Activated T-cell treated with anti-CD3 and anti-CD28 coated beads, Interleukin-2, amount 50 U/mL, for 72 hours (primary cell): ENCODE results near the gene PSG6. TPM values are rescaled to one million over a fixed set of nuclear protein-coding genes. Genes with fewer than 3 reads are reported as not detected.
"Not testable (repeated sequence)": the region's sequence is repeated elsewhere in the genome, so short reads cannot be mapped to it uniquely, and the experiment has no call there.

ENCODE experiments used
- ATAC-seq, 2 donors: fragments of 150-1000 bp; cut with Tn5 transposase; replicated peaks in 1 of 2; 2 replicates each; pipeline ENCODE4 v1.10.0; 2021; ENCODE audit warnings: moderate library complexity in 2 of 2, mild to moderate bottlenecking in 1 of 2
- DNase-seq, 2 donors: peaks; one replicate each; pipeline ENCODE4 v3.0.0; 2021 to 2022; ENCODE audit warnings: mixed read lengths in 1 of 2
- H3K27ac Mint-ChIP-seq: one replicate; pipeline ENCODE4 v1.8.0; 2022; ENCODE audit warnings: mild to moderate bottlenecking, moderate library complexity, mixed read lengths
- H3K27me3 Mint-ChIP-seq: one replicate; pipeline ENCODE4 v1.8.0; 2022; ENCODE audit warnings: low read depth, mixed read lengths
- H3K36me3 Mint-ChIP-seq, 2 donors: one replicate each; pipeline ENCODE4 v1.8.0; 2022; ENCODE audit warnings: mixed read lengths in 2 of 2, mild to moderate bottlenecking in 1 of 2; ENCODE audit not compliant: insufficient read depth in 2 of 2
- H3K4me1 Mint-ChIP-seq: one replicate; pipeline ENCODE4 v1.8.0; 2022; ENCODE audit warnings: low read depth, mixed read lengths
- H3K4me3 Mint-ChIP-seq, 2 donors: one replicate each; pipeline ENCODE4 v1.8.0; 2022; ENCODE audit warnings: mild to moderate bottlenecking in 2 of 2, mixed read lengths in 2 of 2, moderate library complexity in 2 of 2
- H3K9me3 Mint-ChIP-seq, 2 donors: one replicate each; pipeline ENCODE4 v1.8.0; 2022; ENCODE audit warnings: mixed read lengths in 2 of 2
- total RNA-seq, 2 donors: library from RNA; stranded (reverse); gene quantifications; one replicate each; pipeline ENCODE4 v1.2.3, GENCODE V29; 2022

PSG6 gene
- total RNA-seq = not detected

DNA sequence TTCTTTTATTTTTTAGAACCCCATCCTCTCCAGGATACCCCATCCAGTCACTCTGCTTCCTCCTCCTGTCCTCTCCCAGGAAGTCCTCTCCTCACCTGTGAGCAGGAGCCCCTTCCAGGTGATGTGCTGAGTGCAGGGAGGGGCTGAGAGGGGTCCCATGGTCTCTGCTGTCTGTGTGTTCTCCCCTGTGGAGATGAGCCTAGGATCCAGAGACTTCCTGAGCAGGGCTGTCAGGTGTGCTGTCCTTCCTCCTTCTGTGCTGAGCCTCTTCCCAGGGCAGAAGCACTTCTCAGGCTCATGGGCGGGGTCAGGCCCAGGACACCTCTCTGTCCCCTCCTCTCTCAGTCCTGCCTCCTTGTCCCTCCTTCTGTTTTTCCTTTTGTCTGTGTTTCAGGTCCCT lies at the start of gene PSG6:
Gene PSG6, minus strand, starts transcription at position 261 of the 400 bp plus-strand sequence. Its CDS starts 102 bp downstream, at position 159.
- H3K4me3 Mint-ChIP-seq, H3K9me3 Mint-ChIP-seq, ATAC-seq, H3K4me1 Mint-ChIP-seq, H3K27ac Mint-ChIP-seq, H3K27me3 Mint-ChIP-seq, H3K36me3 Mint-ChIP-seq, DNase-seq: not testable (repeated sequence)

DNA sequence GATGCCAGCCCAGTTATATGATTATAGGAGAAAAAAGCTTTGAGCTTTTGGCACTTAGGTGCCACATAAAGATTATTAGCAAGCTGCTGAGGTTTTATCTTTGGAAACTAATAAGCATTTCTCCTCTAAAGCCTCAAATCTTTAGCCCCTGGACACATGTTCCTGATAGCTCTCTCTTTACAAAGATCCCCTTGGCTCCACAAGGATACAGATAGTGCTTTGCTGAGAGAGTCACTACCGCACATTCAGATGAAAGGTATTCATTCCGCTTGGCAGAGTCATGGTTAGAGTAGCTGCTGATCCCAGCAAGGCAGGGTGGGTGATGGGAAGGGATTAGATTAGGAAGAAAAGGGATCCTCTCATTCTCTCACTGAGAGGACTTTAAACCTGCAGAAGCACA lies 47.5 kb upstream of the PSG6 start:
- Mint-ChIP-seq H3K4me1 (no peaks in the 10 kb centered on the region), H3K27me3 (no peaks in the 10 kb centered on the region), H3K9me3 (no peaks in the 10 kb centered on the region), H3K4me3 (no peak overlapping the region), H3K36me3 (no peaks in the 10 kb centered on the region), H3K27ac (no peak overlapping the region)
- ATAC-seq (no peak), DNase-seq (no peak)

DNA sequence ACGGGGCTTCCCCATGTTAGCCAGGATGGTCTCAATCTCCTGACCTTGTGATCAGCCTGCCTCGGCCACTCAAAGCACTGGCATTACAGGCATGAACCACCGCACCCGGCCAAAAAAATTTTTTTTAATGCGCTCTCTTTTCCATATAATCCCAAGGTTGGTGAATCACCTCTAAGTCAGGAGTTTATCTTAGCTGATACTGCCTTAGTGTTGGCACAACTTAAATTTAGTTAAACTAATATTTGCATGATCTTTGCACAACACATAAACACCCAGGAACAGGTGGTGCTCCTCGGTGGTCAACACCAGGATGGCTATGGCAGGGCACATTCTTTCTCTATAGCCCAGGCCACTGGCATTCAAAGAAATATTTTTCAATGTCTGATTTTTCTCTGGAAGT lies 43.4 kb upstream of the PSG6 start:
- no peaks in the 10 kb centered on the region for H3K27me3 Mint-ChIP-seq
- DNase-seq (no peak), ATAC-seq (no peak)
- H3K9me3 Mint-ChIP-seq = no peaks in the 10 kb centered on the region
- no peaks in the 10 kb centered on the region for H3K36me3 Mint-ChIP-seq
- H3K4me1 Mint-ChIP-seq = no peaks in the 10 kb centered on the region
- H3K27ac Mint-ChIP-seq = no peak overlapping the region
- H3K4me3 Mint-ChIP-seq = no peak overlapping the region

DNA sequence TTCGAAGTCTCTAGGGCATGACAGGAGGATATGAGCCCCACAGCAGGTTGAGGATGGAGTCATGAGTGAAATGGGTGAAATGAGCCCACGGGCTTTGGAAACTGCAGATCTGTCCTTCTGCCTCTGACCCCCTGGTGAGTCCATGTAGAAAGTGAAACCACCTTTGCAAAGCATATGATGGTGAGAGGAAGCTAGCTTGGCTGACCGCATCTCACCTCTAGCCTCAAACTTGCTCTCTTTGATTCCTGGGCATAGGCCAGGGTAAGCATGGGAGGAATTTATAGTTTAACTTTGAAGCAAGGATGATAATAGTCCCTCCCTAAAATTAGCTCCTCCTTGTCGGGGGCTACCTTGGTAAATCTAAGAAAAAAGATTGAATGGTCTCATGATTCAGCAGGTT lies 34.4 kb upstream of the PSG6 start:
- not testable (repeated sequence) for DNase-seq, H3K27ac Mint-ChIP-seq, H3K4me1 Mint-ChIP-seq, H3K27me3 Mint-ChIP-seq, H3K9me3 Mint-ChIP-seq, H3K36me3 Mint-ChIP-seq, ATAC-seq, H3K4me3 Mint-ChIP-seq

DNA sequence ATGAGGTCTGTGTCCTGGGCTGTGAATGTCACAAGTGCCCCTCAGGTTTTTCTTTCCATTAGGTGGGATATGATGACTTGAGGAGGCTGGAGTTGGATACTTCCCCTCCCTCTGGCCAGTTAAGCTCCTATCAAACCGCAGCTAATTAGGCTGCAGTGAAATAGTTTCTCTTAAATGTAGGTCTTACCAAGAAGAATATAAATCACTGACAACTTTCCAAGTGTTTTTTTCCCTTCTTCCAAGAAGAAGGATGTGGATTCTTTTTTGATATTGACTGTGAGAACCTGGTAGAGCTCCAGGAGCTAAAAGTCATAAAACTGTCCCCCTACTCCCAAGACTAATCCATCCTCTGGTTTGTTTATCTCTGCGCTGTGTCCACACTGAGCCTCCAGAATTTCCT lies 33.8 kb upstream of the PSG6 start:
- H3K4me1 Mint-ChIP-seq, H3K27me3 Mint-ChIP-seq, H3K36me3 Mint-ChIP-seq, H3K27ac Mint-ChIP-seq, H3K4me3 Mint-ChIP-seq, H3K9me3 Mint-ChIP-seq, DNase-seq, ATAC-seq: not testable (repeated sequence)

DNA sequence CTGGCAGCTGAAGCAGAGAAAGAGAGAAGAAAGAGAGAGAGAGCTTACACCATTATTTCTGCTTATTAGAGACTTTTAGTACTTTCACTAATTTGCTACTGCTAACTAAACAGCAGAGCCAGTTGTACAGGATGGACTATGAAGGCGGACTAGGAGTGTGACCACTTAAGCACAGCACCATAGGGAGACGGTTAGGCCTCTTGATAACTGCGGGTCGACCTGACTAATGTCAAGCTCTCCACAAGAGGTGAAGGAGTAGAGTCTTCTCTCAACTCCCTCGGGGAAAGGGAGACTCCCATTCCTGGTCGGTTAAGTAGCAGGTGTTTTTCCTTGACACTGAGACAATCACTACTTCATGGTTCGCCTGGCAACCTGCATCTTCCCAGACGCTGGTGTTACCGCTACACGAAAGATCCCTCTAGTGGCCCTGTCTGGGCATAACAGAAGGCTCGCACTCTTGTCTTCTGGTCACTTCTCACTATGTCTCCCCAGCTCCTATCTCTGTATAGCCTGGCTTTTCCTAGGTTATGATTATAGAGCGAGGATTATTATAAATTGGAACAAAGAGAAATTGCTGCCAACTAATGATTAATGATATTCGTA lies 24.6 kb upstream of the PSG6 start:
- Mint-ChIP-seq H3K4me3 (no peak overlapping the region), H3K9me3 (no peaks in the 10 kb centered on the region), H3K4me1 (no peaks in the 10 kb centered on the region), H3K27ac (no peak overlapping the region), H3K27me3 (peaks cover 6% of the 10 kb centered on the region), H3K36me3 (no peaks in the 10 kb centered on the region)
- peak in 1 of 2 donors; percentile 4 for DNase-seq
- ATAC-seq = no peak

DNA sequence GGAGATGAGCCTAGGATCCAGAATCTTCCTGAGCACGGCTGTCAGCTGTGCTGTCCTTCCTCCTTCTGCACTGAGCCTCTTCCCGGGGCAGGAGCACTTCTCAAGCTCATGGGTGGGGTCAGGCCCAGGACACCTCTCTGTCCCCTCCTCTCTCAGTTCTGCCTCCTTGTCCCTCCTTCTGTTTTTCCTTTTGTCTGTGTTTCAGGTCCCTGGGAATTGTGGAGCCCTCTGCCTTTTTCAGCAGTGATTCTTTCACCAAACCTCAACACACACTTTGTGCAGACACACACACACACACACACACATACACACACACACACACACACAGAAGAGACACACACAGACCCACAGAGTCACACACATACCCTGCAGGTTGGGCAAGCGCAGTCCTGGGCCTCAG lies 19.4 kb upstream of the PSG6 start, which contains the start of gene PSG7:
Gene PSG7, minus strand, starts transcription at position 101 of the 400 bp plus-strand sequence. CDS start 131 bp downstream, outside the sequence.
- DNase-seq, H3K27me3 Mint-ChIP-seq, H3K36me3 Mint-ChIP-seq, H3K9me3 Mint-ChIP-seq, H3K4me3 Mint-ChIP-seq, H3K4me1 Mint-ChIP-seq, ATAC-seq, H3K27ac Mint-ChIP-seq: not testable (repeated sequence)

DNA sequence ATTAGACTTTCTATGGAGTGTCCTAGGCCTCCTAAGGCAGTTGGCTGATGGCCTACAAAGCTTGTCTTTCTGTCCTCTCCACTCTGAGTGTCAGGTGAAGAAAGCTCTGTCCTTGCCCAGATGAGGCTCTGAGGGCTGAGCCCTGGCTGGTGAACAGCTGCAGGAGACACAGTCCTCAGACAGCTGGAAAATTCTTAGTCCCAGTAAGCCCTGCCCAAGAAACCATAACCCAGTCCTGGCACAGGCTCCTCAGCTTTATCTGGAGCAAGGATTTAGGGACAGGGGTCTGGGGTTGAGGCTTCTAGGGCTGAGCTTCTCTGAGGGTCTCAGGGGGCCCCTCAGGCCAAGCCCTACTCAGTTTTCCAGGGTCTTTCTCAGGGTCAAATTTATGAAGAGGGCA lies 17.0 kb upstream of the PSG6 start:
- H3K27me3 Mint-ChIP-seq, ATAC-seq, DNase-seq, H3K27ac Mint-ChIP-seq, H3K9me3 Mint-ChIP-seq, H3K36me3 Mint-ChIP-seq, H3K4me1 Mint-ChIP-seq, H3K4me3 Mint-ChIP-seq: not testable (repeated sequence)

DNA sequence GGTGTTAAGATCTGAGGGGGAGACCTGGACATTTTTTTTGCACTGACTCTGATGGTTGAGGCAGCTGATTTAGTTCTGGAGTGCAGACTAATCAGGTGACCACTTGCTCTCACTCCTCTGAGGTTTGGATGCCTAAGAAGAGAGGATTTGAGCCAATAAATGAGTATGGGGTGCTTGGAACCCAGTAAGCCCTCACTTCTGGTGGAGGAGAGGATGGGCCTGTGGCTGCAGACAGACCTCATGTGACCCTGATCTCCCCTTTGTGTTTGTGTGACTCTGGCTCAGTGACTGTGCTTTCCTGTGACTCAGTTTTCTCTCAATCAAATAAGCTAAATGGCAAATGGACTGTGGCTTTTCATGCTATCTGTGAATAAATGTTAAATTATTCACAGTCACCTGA lies 16.5 kb upstream of the PSG6 start:
- H3K36me3 Mint-ChIP-seq, DNase-seq, H3K9me3 Mint-ChIP-seq, H3K4me1 Mint-ChIP-seq, H3K27me3 Mint-ChIP-seq, H3K4me3 Mint-ChIP-seq, ATAC-seq, H3K27ac Mint-ChIP-seq: not testable (repeated sequence)

DNA sequence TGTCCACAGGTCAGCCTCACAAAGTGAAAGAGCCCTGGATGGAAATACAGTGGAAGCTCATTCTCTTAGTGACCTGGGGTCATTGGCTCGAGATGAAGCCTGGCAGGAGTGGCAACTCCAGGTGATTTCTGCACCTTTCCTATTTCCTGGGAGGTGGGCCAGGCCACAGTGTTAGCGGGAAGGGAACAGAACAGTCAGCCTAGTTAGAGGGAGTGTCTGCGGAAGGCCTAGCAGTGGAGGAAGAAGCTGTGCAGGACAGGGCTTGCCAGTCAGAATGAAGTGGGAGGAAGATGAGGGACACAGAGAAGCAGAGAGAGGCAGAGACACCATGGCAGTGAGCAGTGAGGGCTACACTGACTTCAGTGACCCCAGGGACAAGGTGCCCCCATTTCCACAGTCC lies 15.7 kb upstream of the PSG6 start:
- H3K9me3 Mint-ChIP-seq, DNase-seq, ATAC-seq, H3K36me3 Mint-ChIP-seq, H3K27ac Mint-ChIP-seq, H3K27me3 Mint-ChIP-seq, H3K4me3 Mint-ChIP-seq, H3K4me1 Mint-ChIP-seq: not testable (repeated sequence)

DNA sequence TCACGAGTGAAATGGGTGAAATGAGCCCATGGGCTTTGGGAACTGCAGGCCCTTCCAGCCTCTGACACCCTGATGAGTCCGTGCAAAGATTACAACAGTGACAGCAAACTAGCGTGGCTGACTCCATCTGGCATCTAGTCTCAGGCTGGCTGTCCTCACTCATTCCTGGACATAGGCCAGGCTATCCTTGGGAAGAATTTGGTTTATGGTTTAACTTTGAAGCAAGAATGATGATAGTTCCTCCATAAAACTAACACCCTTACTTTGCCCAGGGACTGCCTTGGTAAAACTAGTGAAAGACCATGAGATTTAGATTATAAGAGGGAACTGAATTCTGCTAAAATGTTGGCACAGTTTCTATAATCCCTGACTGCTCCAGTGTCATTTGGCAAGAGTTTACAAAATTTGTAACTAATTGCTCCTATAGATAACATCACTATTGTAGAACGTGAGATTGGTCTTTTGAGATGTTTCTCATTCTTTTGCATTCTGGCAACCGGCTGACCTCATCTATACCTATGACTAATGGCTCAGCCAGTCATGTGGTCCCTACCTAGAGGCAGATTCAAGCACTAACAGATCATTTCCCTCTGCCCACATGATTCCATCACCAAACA lies 14.9 kb upstream of the PSG6 start:
- ATAC-seq, H3K27me3 Mint-ChIP-seq, H3K4me1 Mint-ChIP-seq, H3K36me3 Mint-ChIP-seq, H3K9me3 Mint-ChIP-seq, DNase-seq, H3K4me3 Mint-ChIP-seq, H3K27ac Mint-ChIP-seq: not testable (repeated sequence)

DNA sequence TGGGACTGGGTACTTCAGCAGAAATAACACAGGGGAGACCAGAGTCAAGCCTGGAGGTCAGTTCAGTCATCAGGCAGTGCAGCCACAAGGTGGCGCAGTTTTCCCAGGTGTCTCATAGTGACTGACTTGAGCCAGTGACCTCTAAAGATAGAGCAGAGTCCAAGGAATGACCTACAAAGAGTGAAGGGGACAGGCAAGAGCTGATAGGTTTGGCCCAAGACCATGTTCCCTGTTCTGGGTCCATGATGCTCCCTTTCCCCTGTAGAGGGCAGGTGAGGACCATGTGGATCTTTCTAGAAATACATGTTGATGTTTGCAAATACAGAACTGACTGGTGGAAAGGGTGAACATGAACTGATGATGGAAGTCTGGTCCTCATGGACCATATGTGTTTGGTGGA lies 12.5 kb upstream of the PSG6 start:
- not testable (repeated sequence) for H3K4me1 Mint-ChIP-seq, H3K27ac Mint-ChIP-seq, H3K27me3 Mint-ChIP-seq, H3K4me3 Mint-ChIP-seq, ATAC-seq, H3K9me3 Mint-ChIP-seq, H3K36me3 Mint-ChIP-seq
- peak in 1 of 2 donors; percentile 52 for DNase-seq

DNA sequence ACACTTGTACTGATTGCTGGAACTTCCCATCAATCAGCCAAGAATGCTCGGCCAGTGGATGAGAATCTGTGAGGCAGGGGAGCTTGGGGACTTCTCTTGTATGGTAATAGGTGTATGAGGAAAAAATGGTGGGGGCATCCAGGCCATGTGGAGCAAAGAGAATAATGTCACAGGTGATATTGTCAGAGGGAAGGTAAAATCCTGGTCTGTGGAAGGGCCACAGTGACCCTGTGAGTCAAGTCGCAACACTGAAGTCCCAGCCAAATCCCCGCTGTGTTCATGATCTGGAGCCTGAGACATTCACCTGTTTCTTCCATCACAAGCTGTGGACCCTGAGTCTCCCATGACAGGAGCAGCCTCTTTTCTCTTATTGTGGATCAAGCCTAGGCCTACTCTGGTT lies 11.2 kb upstream of the PSG6 start:
- Mint-ChIP-seq H3K4me1 (no peaks in the 10 kb centered on the region), H3K27me3 (no peaks in the 10 kb centered on the region), H3K36me3 (no peaks in the 10 kb centered on the region), H3K27ac (no peak overlapping the region), H3K9me3 (no peaks in the 10 kb centered on the region), H3K4me3 (no peak overlapping the region)
- no peak for ATAC-seq
- no peak for DNase-seq

DNA sequence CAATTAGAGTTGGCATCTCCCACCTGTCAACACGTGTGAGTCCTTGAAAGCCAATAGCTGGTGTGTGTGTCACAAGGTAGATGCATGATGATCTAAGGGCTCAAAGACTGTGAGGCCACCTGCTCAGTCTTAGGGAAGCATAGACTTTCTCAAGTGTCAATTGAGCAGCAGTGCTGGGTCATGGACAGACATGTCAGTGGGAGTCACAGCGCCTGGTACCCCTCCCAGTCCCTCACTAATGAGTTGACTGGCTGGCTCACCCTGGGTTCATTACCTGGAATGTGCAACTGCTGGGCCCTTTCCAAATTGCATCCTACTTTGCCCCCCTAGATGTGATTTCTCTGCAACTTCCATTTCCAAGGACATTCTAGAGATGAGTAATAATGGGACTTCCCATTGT lies 9.1 kb upstream of the PSG6 start:
- DNase-seq = no peak
- no peaks in the 10 kb centered on the region for H3K4me1 Mint-ChIP-seq
- no peaks in the 10 kb centered on the region for H3K36me3 Mint-ChIP-seq
- no peaks in the 10 kb centered on the region for H3K27me3 Mint-ChIP-seq
- no peak overlapping the region for H3K27ac Mint-ChIP-seq
- H3K9me3 Mint-ChIP-seq = no peaks in the 10 kb centered on the region
- ATAC-seq = no peak
- H3K4me3 Mint-ChIP-seq = no peak overlapping the region
